ENCODE data around the gene ZNF609.

The ZNF609 gene

GRCh38 chr15:64701482-64702184 lies 241.3 kb downstream of the ZNF609 start:
- no peak for DNase-seq

- peak; percentile 95 for DNase-seq
Observed at GRCh38 chr15:64702816-64703631, 242.6 kb downstream of the ZNF609 start.

- peak; percentile 52 for DNase-seq
Observed at GRCh38 chr15:64703632-64703959, 243.2 kb downstream of the ZNF609 start.

GRCh38 chr15:64705006-64705405 lies 244.6 kb downstream of the ZNF609 start:
- no peak for DNase-seq

GRCh38 chr15:64706011-64706911 lies 245.9 kb downstream of the ZNF609 start:
- no peak for DNase-seq

- no peak for DNase-seq
Observed at GRCh38 chr15:64710676-64711428, 250.5 kb downstream of the ZNF609 start.

GRCh38 chr15:64712353-64712752 lies 252.0 kb downstream of the ZNF609 start:
- no peak for DNase-seq

GRCh38 chr15:64713592-64713991 lies 253.2 kb downstream of the ZNF609 start:
- no peak for DNase-seq

- no peak for DNase-seq
Observed at GRCh38 chr15:64716452-64716851, 256.1 kb downstream of the ZNF609 start.

GRCh38 chr15:64717130-64717529 lies 256.8 kb downstream of the ZNF609 start:
- no peak for DNase-seq

- DNase-seq = no peak
Observed at GRCh38 chr15:64717735-64718495, 257.5 kb downstream of the ZNF609 start.

GRCh38 chr15:64720188-64720587 lies 259.8 kb downstream of the ZNF609 start:
- no peak for DNase-seq

GRCh38 chr15:64730151-64730550 lies 269.8 kb downstream of the ZNF609 start:
- DNase-seq = no peak

- DNase-seq = peak; percentile 85
Observed at GRCh38 chr15:64731012-64731804, 270.8 kb downstream of the ZNF609 start.

GRCh38 chr15:64731805-64732151 lies 271.4 kb downstream of the ZNF609 start:
- no peak for DNase-seq

- DNase-seq = no peak
Observed at GRCh38 chr15:64732156-64732860, 271.9 kb downstream of the ZNF609 start.

Data from OCI-M1 (cell line).